Activated CD4-positive, CD25-positive, alpha-beta regulatory T cell treated with anti-CD3 and anti-CD28 coated beads, Interleukin-2, amount 50 U/mL, for 16 hours (primary cell): ENCODE data around the gene MYCBP2.

Source experiments
- DNase-seq: peaks from one replicate; pipeline ENCODE4 v3.0.0-alpha.2; 2020; ENCODE audit warnings: low read depth, low spot score

The MYCBP2 gene

DNA sequence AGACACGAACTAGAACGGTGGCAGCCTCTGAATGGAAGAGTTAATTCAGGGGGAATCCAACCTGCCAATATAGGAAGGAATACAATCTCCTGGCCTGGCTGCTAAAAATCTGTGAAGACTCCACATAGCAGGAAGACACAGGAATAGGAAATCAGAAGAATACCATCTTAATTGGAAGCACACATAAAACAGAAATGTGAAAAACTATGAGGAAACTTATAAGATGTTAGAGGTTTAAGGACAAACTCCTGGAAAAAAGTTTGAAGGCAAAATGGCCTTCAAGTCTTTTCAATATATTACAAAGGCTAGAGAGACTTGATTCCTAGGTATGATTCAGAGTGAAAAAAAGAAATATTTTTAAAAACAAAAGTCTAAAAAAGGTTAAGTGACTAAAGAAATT, 221.8 kb downstream of the MYCBP2 start:
- DNase-seq, result no peak

DNA sequence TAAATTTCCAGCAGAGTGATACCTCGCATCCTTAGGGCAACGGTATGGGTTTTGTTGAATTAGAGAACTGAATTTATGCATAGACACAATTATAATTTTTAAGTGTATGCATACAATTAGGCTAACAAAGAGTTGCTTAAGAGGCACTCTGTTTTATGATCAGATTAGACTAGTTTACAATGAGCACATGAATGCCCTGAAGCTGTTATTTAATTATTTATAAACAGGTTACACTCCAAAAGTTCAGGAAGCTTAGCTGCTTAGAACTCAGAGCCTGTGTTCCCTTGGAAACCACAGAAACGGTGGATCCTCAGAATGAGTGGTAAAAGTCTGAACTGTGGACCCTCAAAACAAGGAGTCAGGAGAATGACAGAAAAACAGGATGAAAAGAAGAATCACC, 227.5 kb downstream of the MYCBP2 start:
- DNase-seq, result no peak

DNA sequence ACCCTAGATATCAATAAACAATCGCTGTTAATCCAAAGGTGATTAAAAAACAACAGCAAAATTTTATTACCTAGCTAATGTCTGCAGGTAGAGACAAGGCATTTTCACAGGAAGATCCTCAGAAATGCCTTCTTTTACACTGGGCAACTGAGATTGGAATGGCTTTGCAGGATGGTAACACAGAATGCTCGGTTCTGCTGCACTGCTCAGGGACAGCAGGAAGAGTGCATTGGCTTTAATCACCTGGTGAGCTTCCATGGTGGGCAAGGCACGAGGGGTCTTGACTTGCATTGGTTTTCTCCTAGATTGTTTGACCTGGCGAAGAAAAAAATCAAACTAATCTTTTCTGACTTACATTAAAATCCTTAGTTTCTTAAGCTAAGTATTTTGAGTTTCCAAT, 231.6 kb downstream of the MYCBP2 start:
- no peak for DNase-seq

DNA sequence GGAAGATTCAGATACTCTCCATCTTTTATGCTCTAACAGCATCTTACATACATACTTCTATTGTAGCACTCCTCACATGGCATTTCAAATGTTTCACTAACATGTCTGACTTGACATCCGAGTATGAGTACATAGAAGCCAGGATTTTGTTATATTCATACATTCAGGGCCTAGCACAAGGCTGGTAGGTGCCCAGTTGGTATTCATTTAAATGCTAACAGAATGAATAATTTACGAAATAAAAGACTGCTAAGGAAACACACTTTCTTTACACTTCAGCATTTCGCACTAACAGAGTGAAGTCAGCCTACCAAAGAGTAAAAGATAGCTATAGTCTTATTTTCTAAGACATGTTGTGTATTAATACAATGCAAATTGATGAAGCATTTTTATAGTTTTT, 232.1 kb downstream of the MYCBP2 start:
- DNase-seq, result no peak

DNA sequence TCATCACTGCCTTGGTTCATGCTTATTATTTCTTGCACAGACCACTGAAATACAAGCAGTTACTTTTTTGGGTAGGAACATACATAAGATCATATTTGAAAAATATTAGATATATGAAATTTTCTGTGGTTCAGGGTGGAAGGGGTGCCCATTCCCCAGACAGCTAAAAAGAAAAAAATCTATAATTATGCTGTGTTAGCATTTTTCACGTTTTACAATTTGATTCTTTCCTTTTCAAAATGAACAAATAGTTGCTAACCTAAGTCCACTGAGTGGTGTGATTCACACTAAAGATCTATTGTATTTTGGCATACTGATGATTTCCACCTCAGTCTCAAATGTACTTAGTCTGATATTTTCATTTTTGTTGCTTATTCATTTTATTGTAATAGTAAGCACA, 233.2 kb downstream of the MYCBP2 start:
- no peak for DNase-seq

DNA sequence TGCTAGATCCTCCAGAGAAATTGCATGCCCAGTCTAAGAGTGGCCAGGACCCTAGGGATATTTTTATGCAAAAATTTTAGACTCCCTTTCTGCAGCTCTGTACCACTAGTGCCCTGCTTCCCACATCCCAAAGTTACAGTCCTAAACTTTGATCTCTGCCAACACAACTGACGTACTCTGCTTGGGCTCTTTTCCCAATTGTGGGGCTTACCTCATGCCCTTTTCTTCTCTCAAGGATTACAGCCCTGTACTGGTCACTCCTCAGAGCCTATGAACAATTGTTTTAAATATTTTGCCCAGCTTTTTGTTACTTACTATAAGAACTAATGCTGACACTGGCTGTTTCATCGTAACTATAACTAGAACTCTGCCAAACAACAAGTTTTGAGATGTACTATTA, 242.1 kb downstream of the MYCBP2 start:
- DNase-seq, result no peak

DNA sequence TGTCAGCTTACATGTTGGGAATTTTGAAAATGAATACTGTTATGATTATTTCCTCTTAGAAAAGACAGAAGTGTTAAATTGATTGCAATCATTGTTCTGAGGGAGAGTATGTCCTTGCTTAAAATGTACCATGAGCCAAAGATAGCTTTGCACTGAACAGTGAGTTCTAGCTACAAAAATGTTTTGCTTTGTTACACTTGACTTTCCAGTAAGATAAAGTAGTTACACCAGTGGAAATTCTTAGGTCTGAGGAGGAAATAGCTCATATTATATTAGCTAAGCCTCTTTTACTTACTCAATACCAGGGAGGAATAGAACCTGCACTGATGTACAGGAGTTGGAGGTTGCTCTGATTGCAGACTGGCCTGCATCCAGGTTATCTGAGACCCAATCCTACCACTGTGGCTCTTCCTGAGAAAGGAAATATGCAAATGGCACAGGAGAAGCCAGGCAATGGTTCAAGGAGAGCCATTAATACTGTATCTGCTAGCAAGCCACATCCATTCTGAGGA, 246.9 kb downstream of the MYCBP2 start:
- no peak for DNase-seq

DNA sequence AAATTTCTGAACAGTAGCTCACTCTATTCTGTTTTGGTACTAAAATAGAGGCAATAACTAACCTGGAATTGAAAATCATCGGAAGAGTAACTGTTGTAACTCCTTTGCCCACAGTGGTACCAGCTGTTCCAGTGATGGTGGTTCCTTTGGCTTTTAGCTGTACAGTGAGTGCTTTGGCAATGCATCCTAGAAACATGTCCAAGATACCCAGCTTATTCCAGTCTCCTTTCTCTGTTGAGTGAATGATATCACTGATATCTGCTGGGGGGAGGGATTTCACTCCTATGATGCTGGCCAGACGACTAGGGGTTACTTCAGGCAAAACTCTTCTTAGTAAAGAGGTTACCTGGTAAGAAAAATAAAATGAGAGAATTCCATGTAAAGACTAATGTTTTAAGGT, 259.4 kb downstream of the MYCBP2 start:
- no peak for DNase-seq

DNA sequence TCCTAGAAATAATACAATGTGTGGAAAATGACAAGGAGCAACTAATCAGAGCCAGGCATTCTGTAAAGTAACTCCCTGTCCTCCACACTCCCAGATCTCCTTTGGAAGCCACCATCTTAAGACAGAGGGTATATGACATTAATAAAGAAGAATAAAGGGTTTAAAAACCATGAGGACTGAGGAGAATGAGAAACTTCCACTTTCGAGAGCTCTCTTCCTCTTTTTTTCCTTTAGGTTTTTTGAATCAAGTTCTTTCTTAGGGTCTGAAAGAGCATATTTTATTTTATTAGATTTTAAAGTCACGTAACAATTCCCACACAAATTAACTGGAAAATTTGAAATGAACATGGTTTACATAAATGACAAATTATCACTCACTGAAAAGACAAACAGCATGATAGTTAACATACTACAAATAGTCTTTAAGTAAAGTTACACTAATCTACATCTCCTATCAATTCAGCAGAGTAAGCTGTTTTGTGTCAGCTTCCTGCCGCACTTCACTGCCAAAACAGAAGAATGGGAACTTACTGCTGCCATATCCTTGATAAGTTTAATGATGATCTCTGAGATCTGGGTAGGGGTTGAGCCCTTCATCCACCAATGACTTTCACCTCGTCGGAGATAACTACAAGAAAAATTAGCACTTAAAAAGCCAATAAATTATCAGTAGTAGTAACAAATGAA, 261.3 kb downstream of the MYCBP2 start:
- no peak for DNase-seq

DNA sequence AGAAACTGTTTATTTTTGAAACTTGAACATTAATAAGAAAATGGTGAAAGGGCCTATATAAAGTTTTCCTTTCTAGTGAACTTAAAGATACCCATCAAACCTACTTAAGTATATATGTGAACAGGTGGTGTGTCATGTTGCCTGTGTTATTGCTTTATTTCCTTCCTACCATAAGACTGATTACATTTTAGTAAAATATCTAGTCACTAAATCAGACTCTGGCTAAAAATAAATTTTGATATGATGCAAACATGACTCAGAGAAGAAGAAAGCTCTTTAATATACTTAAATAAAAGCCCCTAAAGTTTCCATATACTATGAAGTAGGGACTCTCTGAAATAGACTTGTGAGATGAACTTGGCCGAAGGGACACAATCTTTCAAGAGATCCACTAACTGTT, 264.8 kb downstream of the MYCBP2 start:
- no peak for DNase-seq

DNA sequence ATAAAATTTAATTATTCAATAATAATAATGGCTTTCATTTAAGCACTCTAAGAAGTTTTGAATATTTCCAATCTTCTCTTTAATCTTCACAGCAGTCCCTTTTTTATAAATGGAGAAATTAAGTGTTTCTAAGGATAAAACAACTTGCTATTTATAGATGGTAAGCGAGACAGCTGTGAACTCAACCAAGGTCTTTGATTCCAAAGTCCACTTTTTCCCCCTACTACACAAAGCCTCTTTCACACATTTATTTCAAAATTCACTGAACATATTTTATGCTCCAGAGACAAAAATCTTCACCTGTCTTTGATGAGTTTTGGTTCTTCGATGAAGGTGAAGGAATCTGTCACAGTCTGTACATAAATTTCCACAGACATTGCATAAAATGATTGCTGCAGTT, 265.5 kb downstream of the MYCBP2 start:
- no peak for DNase-seq

DNA sequence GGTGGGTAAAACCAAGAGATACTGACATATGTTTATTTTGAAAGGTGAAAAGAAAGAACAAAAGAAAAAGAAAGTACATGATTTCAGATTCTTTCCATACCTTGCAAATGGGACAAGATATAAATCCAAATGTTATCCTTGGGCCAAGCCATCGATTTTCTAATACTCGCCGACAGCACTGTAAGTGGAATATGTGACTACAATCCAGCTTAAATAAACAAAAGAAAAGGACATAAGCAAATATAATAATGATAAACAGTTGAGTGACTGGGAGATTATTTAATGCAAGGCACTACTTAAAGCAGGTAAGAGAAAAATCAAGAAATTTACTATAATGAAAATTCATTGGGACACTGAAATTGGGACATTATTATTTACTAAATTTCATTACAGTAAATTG, 270.0 kb downstream of the MYCBP2 start:
- DNase-seq, result no peak

DNA sequence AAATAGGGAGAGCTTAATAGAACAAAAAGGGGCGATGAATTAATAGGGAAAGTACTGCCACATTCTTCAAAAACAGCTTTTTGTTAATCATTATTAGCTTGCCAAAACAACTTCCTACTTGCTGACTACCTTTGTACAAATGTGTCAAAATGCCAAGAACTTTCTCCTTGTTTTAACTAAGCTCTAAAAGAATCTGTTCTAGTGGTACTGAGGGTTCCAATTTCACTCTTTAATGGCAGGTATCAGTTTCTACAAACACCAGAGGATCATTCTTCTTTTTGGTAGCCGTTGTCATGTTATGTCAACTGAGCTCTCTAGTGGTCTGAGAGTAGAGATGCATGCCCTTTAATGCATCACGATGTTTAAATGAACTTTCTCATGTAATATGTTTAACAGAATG, 270.5 kb downstream of the MYCBP2 start:
- no peak for DNase-seq

DNA sequence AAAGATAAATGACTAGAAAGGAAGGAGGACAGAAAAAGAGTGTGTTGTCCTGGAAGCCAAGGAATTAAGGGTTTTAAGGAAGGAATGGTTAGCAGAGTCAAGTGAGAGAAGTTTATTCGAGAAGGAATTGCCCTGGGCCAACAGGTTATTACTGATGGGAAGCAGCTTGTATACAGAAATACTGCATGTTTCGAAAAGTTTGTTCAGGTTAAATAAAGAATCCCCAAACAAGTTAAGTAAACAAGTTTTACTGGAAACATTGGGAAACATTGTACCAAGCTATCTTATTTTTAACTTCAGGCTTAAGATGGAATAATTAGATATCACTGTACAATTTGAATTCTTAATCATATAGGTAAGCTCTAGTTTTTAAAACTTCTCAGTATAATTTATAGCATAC, 271.7 kb downstream of the MYCBP2 start:
- no peak for DNase-seq

DNA sequence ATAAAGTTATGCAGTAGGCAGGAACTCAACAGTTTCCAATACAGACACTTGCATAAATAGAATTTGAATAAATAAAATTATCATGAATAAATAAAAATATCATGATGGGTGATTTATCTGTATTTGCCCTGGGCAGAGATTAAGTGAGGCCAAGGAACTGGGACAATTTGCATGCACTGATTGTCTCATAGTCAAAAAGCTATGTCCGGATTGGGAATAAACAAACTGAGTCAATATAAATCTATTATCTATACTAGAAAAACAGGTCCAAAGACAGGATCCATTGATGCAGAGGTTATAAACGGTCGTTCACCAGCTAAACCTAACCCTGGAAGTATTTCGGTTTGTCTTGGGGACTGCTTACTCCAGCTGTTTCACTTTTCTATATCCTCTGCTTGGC, 273.7 kb downstream of the MYCBP2 start:
- DNase-seq, result no peak

DNA sequence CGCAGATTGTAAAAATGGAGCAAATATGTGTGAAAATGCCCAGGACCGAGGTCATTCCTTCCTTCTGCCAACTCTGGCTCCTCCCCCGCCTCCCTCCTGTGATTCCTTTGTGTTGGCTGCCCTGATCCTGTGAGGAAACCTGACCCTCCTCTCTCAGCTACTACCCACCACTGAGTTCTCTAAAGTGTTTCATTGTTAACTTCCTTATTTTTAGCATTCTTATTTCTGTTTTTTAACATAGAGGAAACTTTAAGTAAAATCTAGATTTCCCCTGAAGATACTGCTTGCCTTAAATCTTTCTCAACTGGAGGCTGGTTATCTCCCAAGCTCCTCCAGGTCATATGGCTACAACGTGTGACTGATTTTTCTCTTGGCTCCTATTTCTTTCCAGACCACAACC, 278.2 kb downstream of the MYCBP2 start:
- DNase-seq, result no peak

DNA sequence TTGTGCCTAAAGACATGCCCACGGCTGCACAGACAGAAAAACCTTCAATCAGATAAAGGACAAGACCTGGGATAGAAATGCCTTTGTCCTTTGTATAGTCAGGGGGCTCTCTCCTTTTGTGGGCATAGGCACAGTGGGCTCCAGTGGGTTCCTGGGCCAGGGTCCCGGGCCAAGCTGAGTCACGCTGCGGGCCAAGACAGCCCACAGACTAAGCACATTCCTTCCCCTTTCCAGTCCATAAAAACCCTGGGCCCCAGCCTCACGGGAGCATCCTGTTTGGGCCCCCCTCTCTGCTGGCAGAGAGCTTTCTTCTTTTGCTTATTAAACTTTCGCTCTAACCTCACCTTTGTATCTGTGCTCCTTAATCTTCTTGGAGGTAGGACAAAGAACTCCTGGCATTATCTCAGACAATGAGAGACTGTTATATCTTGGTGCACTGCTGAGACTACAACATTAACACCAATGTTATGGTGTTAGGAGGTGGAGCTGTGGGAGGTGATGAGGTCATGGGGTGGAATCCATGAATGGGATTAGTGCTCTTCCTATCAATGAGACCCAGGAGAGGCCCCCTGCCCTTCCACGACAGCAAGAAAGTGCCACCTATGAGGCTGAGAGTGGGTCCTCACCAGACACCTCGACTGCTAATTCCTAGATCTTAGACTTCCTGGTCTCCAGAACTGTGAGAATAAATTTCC, 279.1 kb downstream of the MYCBP2 start:
- no peak for DNase-seq

DNA sequence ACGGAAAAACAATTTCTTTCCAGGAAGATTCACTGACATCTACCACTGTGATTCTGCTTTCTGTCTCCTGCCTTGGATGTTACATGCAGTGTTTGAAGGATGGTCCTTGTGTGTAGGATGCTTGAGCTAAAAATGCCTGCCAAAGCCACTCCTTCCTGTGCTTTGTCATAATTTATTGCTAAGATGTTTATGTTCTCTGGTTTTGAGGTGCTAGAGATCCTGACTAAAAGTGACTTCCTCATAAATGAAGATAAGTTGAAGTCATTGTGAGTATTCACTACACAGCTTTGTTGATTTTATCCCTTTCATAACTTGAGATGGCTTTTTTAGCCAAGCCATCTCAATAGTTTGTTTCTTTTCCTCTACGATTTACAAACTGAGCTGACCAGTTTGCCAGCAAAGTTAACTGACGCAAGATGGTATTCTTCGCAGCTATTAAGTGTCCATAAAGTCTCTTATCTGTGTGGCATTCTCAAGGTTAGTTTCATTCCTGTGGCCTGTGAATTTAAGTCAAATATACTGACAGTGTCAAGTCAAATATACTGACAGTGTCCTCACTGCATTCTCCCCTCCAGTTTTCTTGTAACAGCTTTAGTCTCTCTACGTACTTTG, 284.2 kb downstream of the MYCBP2 start:
- no peak for DNase-seq

DNA sequence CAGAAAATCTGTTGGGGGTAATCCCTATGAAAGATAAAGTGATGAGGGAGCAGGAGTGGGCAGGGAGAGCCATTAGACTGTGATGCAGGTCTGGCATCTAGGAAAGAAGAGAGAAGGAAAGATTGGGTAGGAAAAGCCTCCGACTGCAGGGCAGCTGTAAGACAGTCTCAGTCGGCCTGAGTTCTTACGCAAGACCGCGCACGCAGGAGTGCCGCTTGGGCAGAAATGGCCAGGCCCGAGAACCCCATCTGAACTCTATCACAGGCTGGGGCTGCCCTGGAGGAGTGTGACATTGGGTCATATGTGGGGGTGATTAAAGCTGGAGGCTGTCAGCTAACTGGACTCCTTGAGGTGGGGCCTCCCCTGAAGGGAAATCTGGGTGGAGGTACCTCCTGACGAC, 286.1 kb downstream of the MYCBP2 start:
- no peak for DNase-seq

DNA sequence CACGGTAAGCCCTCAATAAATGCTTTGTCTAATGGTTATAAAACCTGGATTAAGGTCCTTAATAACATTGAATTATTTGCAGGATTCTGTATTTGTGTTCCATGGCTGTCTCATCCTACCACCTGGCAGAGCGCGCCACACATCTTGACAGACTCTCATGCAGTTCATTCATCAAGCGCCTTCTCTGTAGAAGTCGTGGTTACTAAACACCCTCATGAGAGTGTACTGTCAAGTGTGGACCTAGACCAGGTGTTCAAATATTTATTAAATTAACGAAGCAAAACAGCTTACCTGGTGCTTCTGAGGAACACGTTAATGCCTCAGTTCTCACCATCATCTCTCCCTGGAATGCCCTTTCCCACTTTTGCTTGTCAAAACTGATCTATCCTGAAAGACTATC, 286.8 kb downstream of the MYCBP2 start:
- no peak for DNase-seq

DNA sequence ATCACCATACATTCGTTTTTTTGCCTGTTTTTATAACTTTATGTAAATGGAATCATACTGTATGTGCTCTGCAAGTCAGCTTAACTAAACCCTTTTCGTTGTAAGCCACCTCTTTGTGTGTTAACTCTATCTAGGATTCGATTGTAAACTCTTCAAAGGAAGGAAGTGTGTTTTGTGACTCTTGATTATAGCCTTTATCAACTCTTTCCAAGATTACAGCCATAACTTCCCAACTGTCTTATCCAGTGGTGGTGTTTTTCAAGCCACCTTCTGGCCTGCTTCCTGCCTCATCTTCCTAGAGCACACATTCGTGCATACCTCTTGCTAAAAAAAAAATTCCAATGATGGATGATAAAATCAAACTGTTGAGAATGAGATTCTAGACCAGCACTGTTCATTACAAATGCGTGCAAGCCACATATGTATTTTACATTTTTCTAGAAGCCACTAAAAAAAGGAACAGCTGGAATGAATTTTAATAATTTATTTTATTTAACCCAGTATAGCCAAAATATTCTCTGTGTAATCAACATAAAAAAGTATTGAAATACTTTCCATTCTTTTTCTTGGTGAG, 287.9 kb downstream of the MYCBP2 start:
- no peak for DNase-seq

DNA sequence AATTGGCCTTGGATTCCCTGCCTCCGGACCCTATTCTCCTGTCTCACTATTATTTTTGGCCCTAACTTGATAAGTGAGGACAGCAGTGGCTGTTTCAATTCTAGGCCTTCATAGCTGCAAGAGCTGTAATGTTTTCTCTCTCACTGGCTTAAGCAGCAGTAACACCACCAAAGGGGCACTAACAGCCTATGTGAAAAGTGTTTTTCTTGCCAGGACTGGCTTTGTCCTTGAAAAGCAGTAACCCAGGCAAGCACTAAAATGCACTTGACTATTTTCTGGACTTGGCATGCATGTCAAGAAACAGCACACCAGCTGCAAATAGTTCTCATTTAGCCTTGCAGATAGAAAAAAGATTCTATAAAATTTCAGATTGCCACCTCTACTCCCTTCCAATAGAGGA, 290.6 kb downstream of the MYCBP2 start:
- no peak for DNase-seq

DNA sequence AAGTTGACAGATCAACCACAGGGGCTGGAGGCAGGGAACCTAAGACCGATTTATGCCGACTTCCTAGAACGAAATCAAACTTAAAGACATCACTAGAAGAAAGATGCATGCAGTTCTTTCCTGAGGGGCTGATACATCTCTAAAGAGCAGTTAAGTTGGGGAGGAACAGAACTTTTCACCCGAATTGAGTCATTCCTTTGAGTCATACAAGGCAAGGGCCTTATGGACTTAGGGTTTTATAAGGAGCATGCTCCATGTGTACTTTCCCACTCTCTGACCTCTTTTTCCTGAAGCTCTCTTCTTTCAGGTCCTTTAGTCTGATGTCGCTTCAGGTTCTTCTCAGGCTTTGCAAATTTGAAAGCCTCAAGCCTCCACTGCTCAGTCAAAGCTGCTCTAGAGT, 292.0 kb downstream of the MYCBP2 start:
- DNase-seq, result no peak
